Measurements from ENCODE around the gene TCF7L2. TPM values are rescaled to one million over a fixed set of nuclear protein-coding genes. Genes with fewer than 3 reads are reported as not detected.

TCF7L2 gene
- total RNA-seq, 2 experiments from 2014 or later: 2.0 to 2.1 TPM

- intact Hi-C loops (cut with micrococcal nuclease): no loop called here
- no peaks in the 10 kb centered on the region for H3K36me3 Mint-ChIP-seq (ENCODE audit: low read depth)
- peaks cover 7% of the 10 kb centered on the region for H3K9me3 Mint-ChIP-seq
- peaks cover 15% of the 10 kb centered on the region for H3K27me3 Mint-ChIP-seq (ENCODE audit: low read depth)
- no peak for DNase-seq
- H3K4me1 Mint-ChIP-seq (ENCODE audit: low read depth): no peaks in the 10 kb centered on the region
- no peak overlapping the region for H3K4me3 Mint-ChIP-seq
- no peak overlapping the region for H3K27ac Mint-ChIP-seq
- CTCF ChIA-PET: no interaction called here
These were observed 263.0 kb downstream of the TCF7L2 start for GRCh38 chr10:113213035-113213434.

- Mint-ChIP-seq H3K27me3 (ENCODE audit: low read depth) (peaks cover 20% of the 10 kb centered on the region), H3K27ac (no peak overlapping the region), H3K36me3 (ENCODE audit: low read depth) (no peaks in the 10 kb centered on the region), H3K9me3 (no peaks in the 10 kb centered on the region), H3K4me3 (no peak overlapping the region), H3K4me1 (ENCODE audit: low read depth) (no peaks in the 10 kb centered on the region)
- intact Hi-C loops (cut with micrococcal nuclease): no loop called here
- CTCF ChIA-PET: no interaction called here
- DNase-seq: no peak
These were observed 264.3 kb downstream of the TCF7L2 start for GRCh38 chr10:113214331-113214730.

- H3K27me3 Mint-ChIP-seq (ENCODE audit: low read depth): peaks cover 23% of the 10 kb centered on the region
- H3K27ac Mint-ChIP-seq: no peak overlapping the region
- no peak for DNase-seq
- intact Hi-C loops (cut with micrococcal nuclease): loop anchor here (1.0 kb wide), 2 partner anchors 169 to 347 kb away; no protein-coding TSS in a partner anchor
- no peaks in the 10 kb centered on the region for H3K4me1 Mint-ChIP-seq (ENCODE audit: low read depth)
- no peaks in the 10 kb centered on the region for H3K9me3 Mint-ChIP-seq
- CTCF ChIA-PET: interaction anchor here (0.7 to 1.5 kb wide), 4 partner anchors 146 to 172 kb away, joined by 3 to 8 read pairs (median 4); no protein-coding TSS in a partner anchor
- no peak overlapping the region for H3K4me3 Mint-ChIP-seq
- H3K36me3 Mint-ChIP-seq (ENCODE audit: low read depth): no peaks in the 10 kb centered on the region
These were observed 266.1 kb downstream of the TCF7L2 start for GRCh38 chr10:113216102-113216501.

Measured in activated naive CD4-positive, alpha-beta T cell treated with anti-CD3 and anti-CD28 coated beads for 36 hours (primary cell).